H1 (cell line): ENCODE data around the gene FAM25A. TPM values are rescaled to one million over a fixed set of nuclear protein-coding genes. Genes with fewer than 3 reads are reported as not detected.

ENCODE experiments used
- CTCF ChIA-PET: fragments of 300-600 bp; sonication (Branson Sonifier 250); formaldehyde crosslinking; loops from one replicate; lab custom pipeline; 2021; ENCODE audit not compliant: partially characterized antibody; lab: Charles Lee
- POLR2A ChIA-PET: fragments of 300-600 bp; sonication (Branson Sonifier 250); formaldehyde crosslinking; loops from one replicate; lab custom pipeline; 2021; ENCODE audit warnings: inconsistent platforms; ENCODE audit not compliant: partially characterized antibody; lab: Charles Lee
- DNase-seq, 2 experiments: peaks; one replicate each; pipeline versions ENCODE4 v3.0.0 to v3.0.0-alpha.2; 2010 to 2022; ENCODE audit warnings: low spot score in 2 of 2, low read depth in 1 of 2, mixed read lengths in 1 of 2
- FAIRE-seq: peaks from 2 replicates; lab custom pipeline; 2011; peaks lifted over from hg19 to GRCh38; lab: Jason Lieb, UNC
- H2AFZ ChIP-seq: 2 replicates; pipeline ENCODE4 v1.8.1; 2012; ENCODE audit warnings: low read length, inconsistent platforms
- H2AK5ac ChIP-seq: 2 replicates; pipeline ENCODE4 v1.6.1; 2013; ENCODE audit warnings: low read depth, low read length
- H2BK120ac ChIP-seq: replicated peaks from 2 replicates; pipeline ENCODE3; 2013; ENCODE audit warnings: low read depth, low read length, inconsistent platforms
- H2BK12ac ChIP-seq: 2 replicates; pipeline ENCODE4 v1.6.1; 2013; ENCODE audit warnings: low read depth, low read length
- H2BK15ac ChIP-seq: 2 replicates; pipeline ENCODE4 v1.6.1; 2013; ENCODE audit warnings: low read length
- H2BK20ac ChIP-seq: 2 replicates; pipeline ENCODE4 v1.6.1; 2013; ENCODE audit warnings: low read length
- H2BK5ac ChIP-seq: 2 replicates; pipeline ENCODE4 v1.6.1; 2013; ENCODE audit warnings: low read depth, low read length
- H3K14ac ChIP-seq: 2 replicates; pipeline ENCODE4 v1.6.1; 2013; ENCODE audit warnings: inconsistent platforms; ENCODE audit not compliant: insufficient read length
- H3K18ac ChIP-seq: 2 replicates; pipeline ENCODE4 v1.6.1; 2013; ENCODE audit warnings: low read length; ENCODE audit errors: extremely low read depth
- H3K23ac ChIP-seq: 2 replicates; pipeline ENCODE4 v1.6.1; 2013; ENCODE audit warnings: inconsistent platforms; ENCODE audit not compliant: insufficient read length
- H3K23me2 ChIP-seq: 2 replicates; pipeline ENCODE4 v1.6.1; 2013; ENCODE audit warnings: low read depth, low read length
- H3K27ac ChIP-seq: 2 replicates; pipeline ENCODE4 v1.6.1; 2011; ENCODE audit warnings: low read depth, low read length, inconsistent platforms
- H3K27me3 ChIP-seq, 4 experiments: replicated peaks in 1 of 4; 1 replicate in 1 of 4; 2 replicates in 3 of 4; pipeline versions ENCODE4 v1.6.1 to v1.8.1; 2011 to 2013; ENCODE audit warnings: low read length in 3 of 4, mild to moderate bottlenecking in 3 of 4, inconsistent platforms in 2 of 4, mixed read lengths in 2 of 4, moderate library complexity in 1 of 4; ENCODE audit not compliant: control insufficient read depth in 3 of 4, insufficient read depth in 3 of 4; ENCODE audit errors: extremely low read depth in 1 of 4
- H3K36me3 ChIP-seq, 4 experiments: 2 replicates each; pipeline versions ENCODE4 v1.6.1 to v1.8.1; 2011 to 2013; ENCODE audit warnings: mild to moderate bottlenecking in 4 of 4, low read length in 3 of 4, moderate library complexity in 2 of 4, control low read depth in 1 of 4, inconsistent platforms in 1 of 4; ENCODE audit not compliant: insufficient read depth in 4 of 4, control insufficient read depth in 2 of 4
- H3K4ac ChIP-seq: replicated peaks from 2 replicates; pipeline ENCODE3; 2013; ENCODE audit warnings: low read length, low read depth, mixed read lengths, inconsistent platforms; ENCODE audit not compliant: insufficient read length
- H3K4me1 ChIP-seq, 4 experiments: replicated peaks in 1 of 4; 1 replicate in 1 of 4; 2 replicates in 3 of 4; pipeline versions ENCODE4 v1.6.1 to v1.8.1; 2011 to 2013; ENCODE audit warnings: low read length in 3 of 4, inconsistent platforms in 2 of 4, mixed read lengths in 1 of 4; ENCODE audit not compliant: insufficient read depth in 4 of 4, control insufficient read depth in 3 of 4
- H3K4me2 ChIP-seq, 2 experiments: 2 replicates each; pipeline versions ENCODE4 v1.6.1 to v1.8.1; 2011 to 2013; ENCODE audit warnings: low read depth in 2 of 2, low read length in 2 of 2, control low read depth in 1 of 2, inconsistent platforms in 1 of 2, mild to moderate bottlenecking in 1 of 2; ENCODE audit not compliant: insufficient read depth in 1 of 2
- H3K4me3 ChIP-seq, 4 experiments: fragments of 200-600, 300-600 bp in 1 of 4; sonication (generic), shearing (Covaris generic), sonication (Bioruptor Twin) in 1 of 4; 2 replicates each; pipeline versions ENCODE4 v1.5.1 to v1.8.1; 2011 to 2016; ENCODE audit warnings: low read length in 4 of 4, low read depth in 3 of 4, control low read depth in 2 of 4, inconsistent platforms in 2 of 4, mild to moderate bottlenecking in 2 of 4, mixed read lengths in 1 of 4, moderate library complexity in 1 of 4; ENCODE audit not compliant: insufficient read depth in 2 of 4; ENCODE audit errors: extremely low read depth in 1 of 4
- H3K56ac ChIP-seq: replicated peaks from 2 replicates; pipeline ENCODE3; 2013; ENCODE audit warnings: low read depth, mild to moderate bottlenecking, mixed read lengths, low read length, inconsistent platforms; ENCODE audit not compliant: insufficient read length
- H3K79me1 ChIP-seq: 2 replicates; pipeline ENCODE4 v1.6.1; 2013; ENCODE audit warnings: low read depth, low read length, control low read depth
- H3K79me2 ChIP-seq, 2 experiments: 2 replicates each; pipeline versions ENCODE4 v1.6.1 to v1.8.1; 2012 to 2013; ENCODE audit warnings: low read length in 2 of 2, mild to moderate bottlenecking in 2 of 2, inconsistent platforms in 1 of 2; ENCODE audit not compliant: insufficient read depth in 2 of 2, control insufficient read depth in 1 of 2
- H3K9ac ChIP-seq, 4 experiments: replicated peaks in 1 of 4; 1 replicate in 1 of 4; 2 replicates in 3 of 4; pipeline versions ENCODE4 v1.6.1 to v1.8.1; 2011 to 2013; ENCODE audit warnings: low read depth in 3 of 4, low read length in 3 of 4, control low read depth in 2 of 4, mild to moderate bottlenecking in 2 of 4, moderate library complexity in 2 of 4, inconsistent platforms in 1 of 4; ENCODE audit errors: extremely low read depth in 1 of 4
- H3K9me3 ChIP-seq, 2 experiments: 2 replicates each; pipeline versions ENCODE4 v1.6.1 to v1.8.1; 2012 to 2013; ENCODE audit warnings: mild to moderate bottlenecking in 2 of 2, moderate library complexity in 2 of 2, control low read depth in 1 of 2, inconsistent platforms in 1 of 2, low read depth in 1 of 2, low read length in 1 of 2, mixed read lengths in 1 of 2; ENCODE audit not compliant: insufficient read depth in 2 of 2
- H4K20me1 ChIP-seq, 2 experiments: replicated peaks in 1 of 2; 2 replicates each; pipeline versions ENCODE3 to v1.8.1; 2011 to 2013; ENCODE audit warnings: inconsistent platforms in 2 of 2, low read length in 2 of 2, mild to moderate bottlenecking in 1 of 2; ENCODE audit not compliant: insufficient read depth in 2 of 2, control insufficient read depth in 1 of 2
- H4K5ac ChIP-seq: 2 replicates; pipeline ENCODE4 v1.6.1; 2013; ENCODE audit warnings: low read length, low read depth, mixed read lengths, inconsistent platforms; ENCODE audit not compliant: insufficient read length
- H4K8ac ChIP-seq: 2 replicates; pipeline ENCODE4 v1.8.0; 2013; ENCODE audit warnings: mild to moderate bottlenecking, moderate library complexity, low read length, inconsistent platforms; ENCODE audit not compliant: insufficient read depth; ENCODE audit errors: extremely low read depth
- H4K91ac ChIP-seq: replicated peaks from 2 replicates; pipeline ENCODE3; 2013; ENCODE audit warnings: low read length, mixed read lengths, inconsistent platforms; ENCODE audit not compliant: insufficient read length
- ATF2 ChIP-seq: IDR thresholded peaks from 2 replicates; pipeline ENCODE4 v1.6.1; 2012; ENCODE audit warnings: low read length, inconsistent platforms
- CREB1 ChIP-seq: IDR thresholded peaks from 2 replicates; pipeline ENCODE4 v1.6.1; 2012; ENCODE audit warnings: inconsistent platforms
- MAX ChIP-seq: IDR thresholded peaks from 2 replicates; pipeline ENCODE4 v1.6.1; 2012; ENCODE audit warnings: inconsistent platforms
- SIRT6 ChIP-seq: IDR thresholded peaks from one replicate; pipeline ENCODE4 v1.7.1; 2012; ENCODE audit warnings: low read length, inconsistent platforms
- SIX5 ChIP-seq: IDR thresholded peaks from 2 replicates; pipeline ENCODE4 v1.6.1; 2011; ENCODE audit warnings: mild to moderate bottlenecking, low read depth, low read length
- SP2 ChIP-seq: IDR thresholded peaks from 2 replicates; pipeline ENCODE4 v1.6.1; 2012; ENCODE audit warnings: mild to moderate bottlenecking, low read length, inconsistent platforms
- WGBS, 2 experiments: shearing (Covaris generic) in 1 of 2; methylation state at CpG; one replicate each; pipeline versions ENCODE4 v1.1.6 to v1.1.7; 2013 to 2015; ENCODE audit warnings: low lambda C conversion rate in 2 of 2, mixed read lengths in 2 of 2, inconsistent platforms in 1 of 2, low coverage in 1 of 2, missing lambda C conversion rate in 1 of 2; ENCODE audit not compliant: insufficient replicate concordance in 2 of 2, insufficient coverage in 1 of 2, insufficient read length in 1 of 2; ENCODE audit errors: extremely low coverage in 1 of 2, missing lambda C conversion rate in 1 of 2; 5-methylcytosine and 5-hydroxymethylcytosine counted together
- polyA plus RNA-seq, 7 experiments: library from polyadenylated mRNA; depleted of rRNA in 3 of 7; stranded (reverse) in 5 of 7; unstranded in 2 of 7; fragments of >200 nt in 5 of 7; fragments of 200-250 nt in 2 of 7; gene quantifications; 1 replicate in 5 of 7; 2 replicates in 1 of 7; 4 replicates in 1 of 7; pipeline versions ENCODE4 v1.2.1 to v1.2.3, GENCODE V29; 2011 to 2013; ENCODE audit warnings: missing spikeins in 2 of 7, mixed read lengths in 2 of 7
- total RNA-seq: library from RNA; stranded (reverse); fragmentation: NEBNext Ultra II Directional; extraction: Animal tissue kit (Norgen Biotek cat#: 25700); gene quantifications from 2 replicates; pipeline ENCODE4 v1.2.1, GENCODE V29; 2021

FAM25A gene
- total and polyA plus RNA-seq, 2 of the 8 experiments (the other 6 are each of a cell fraction or from before 2014, with no cell fraction given): not detected

GRCh38 chr10:86976362-86977056, 43.6 kb upstream of the FAM25A start:
- 84% methylated on average over 4 of the region's 5 CpGs; no CpG with 5 or more reads in 1 of the 2 experiments for WGBS, 2 experiments
- no peak overlapping the region for H3K18ac ChIP-seq
- FAIRE-seq (no peak), DNase-seq (no peak)
- peaks cover 1 to 17% (median 14%) of the 10 kb centered on the region in 4 experiments for H3K27me3 ChIP-seq
- H2BK5ac ChIP-seq: no peak overlapping the region
- H3K56ac ChIP-seq: no peak overlapping the region
- no peaks in the 10 kb centered on the region for H4K20me1 ChIP-seq
- no peak overlapping the region for H4K5ac ChIP-seq
- peaks cover 5% of the 10 kb centered on the region; the same call in 1 of the 2 replicates for H3K23me2 ChIP-seq
- H3K4me2 ChIP-seq: no peak overlapping the region
- H2BK15ac ChIP-seq: no peak overlapping the region
- ChIA-PET CTCF (interaction anchor here (0.9 to 3.2 kb wide), 6 partner anchors 10 to 78 kb away, joined by 3 to 25 read pairs (median 7); partner anchors contain the start of gene ADIRF), POLR2A (interaction anchor here (0.6 kb wide), 1 partner anchor 368 kb away, joined by 3 read pairs; no protein-coding TSS in a partner anchor)
- H4K91ac ChIP-seq: no peak overlapping the region
- H3K4me3 ChIP-seq: no peak overlapping the region
- H3K4ac ChIP-seq: no peak overlapping the region
- H2BK12ac ChIP-seq: no peak overlapping the region
- H2BK20ac ChIP-seq: no peak overlapping the region
- H2AK5ac ChIP-seq: no peak overlapping the region
- no peak overlapping the region for H3K14ac ChIP-seq
- H3K79me1 ChIP-seq: no peaks in the 10 kb centered on the region
- peaks cover under 1 to 6% (median 2%) of the 10 kb centered on the region in 4 experiments; a peak in 4 of 7 replicates for H3K4me1 ChIP-seq
- no peak overlapping the region; the same call in 1 of the 2 replicates for H4K8ac ChIP-seq
- no peaks in the 10 kb centered on the region for H3K79me2 ChIP-seq
- no peaks in the 10 kb centered on the region for H3K9me3 ChIP-seq
- H3K27ac ChIP-seq: no peak overlapping the region
- TF ChIP-seq SIRT6 (no peak), MAX (no peak), CREB1 (no peak), SIX5 (no peak), ATF2 (no peak), SP2 (no peak)
- no peak overlapping the region for H2AFZ ChIP-seq
- no peak overlapping the region for H2BK120ac ChIP-seq
- no peak overlapping the region for H3K23ac ChIP-seq
- no peaks in the 10 kb centered on the region for H3K36me3 ChIP-seq
- H3K9ac ChIP-seq: no peak overlapping the region
